Measurements from ENCODE around the gene KRTAP10-3.

GRCh38 chr21:44596068-44596725 is 37.6 kb upstream of the KRTAP10-3 start:
- no peak for TF ChIP-seq EZH2 (IDR thresholded peaks at IDR 0.05; ENCODE audit: low read length, missing control alignments)
- TF ChIP-seq, protein P1, sequence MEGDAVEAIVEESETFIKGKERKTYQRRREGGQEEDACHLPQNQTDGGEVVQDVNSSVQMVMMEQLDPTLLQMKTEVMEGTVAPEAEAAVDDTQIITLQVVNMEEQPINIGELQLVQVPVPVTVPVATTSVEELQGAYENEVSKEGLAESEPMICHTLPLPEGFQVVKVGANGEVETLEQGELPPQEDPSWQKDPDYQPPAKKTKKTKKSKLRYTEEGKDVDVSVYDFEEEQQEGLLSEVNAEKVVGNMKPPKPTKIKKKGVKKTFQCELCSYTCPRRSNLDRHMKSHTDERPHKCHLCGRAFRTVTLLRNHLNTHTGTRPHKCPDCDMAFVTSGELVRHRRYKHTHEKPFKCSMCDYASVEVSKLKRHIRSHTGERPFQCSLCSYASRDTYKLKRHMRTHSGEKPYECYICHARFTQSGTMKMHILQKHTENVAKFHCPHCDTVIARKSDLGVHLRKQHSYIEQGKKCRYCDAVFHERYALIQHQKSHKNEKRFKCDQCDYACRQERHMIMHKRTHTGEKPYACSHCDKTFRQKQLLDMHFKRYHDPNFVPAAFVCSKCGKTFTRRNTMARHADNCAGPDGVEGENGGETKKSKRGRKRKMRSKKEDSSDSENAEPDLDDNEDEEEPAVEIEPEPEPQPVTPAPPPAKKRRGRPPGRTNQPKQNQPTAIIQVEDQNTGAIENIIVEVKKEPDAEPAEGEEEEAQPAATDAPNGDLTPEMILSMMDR (conservative IDR thresholded peaks at IDR 0.05 in 1 of 2, IDR thresholded peaks at IDR 0.05 in 1 of 2; ENCODE audit: low read depth in 1 of 2, low read length in 2 of 2): no peak
